Epithelial cell of proximal tubule (primary cell): ENCODE data around the gene LNPEP. TPM values are rescaled to one million over a fixed set of nuclear protein-coding genes. Genes with fewer than 3 reads are reported as not detected.

Experiments
- DNase-seq: peaks from one replicate; pipeline ENCODE4 v3.0.0-alpha.2; 2011; ENCODE audit warnings: low read depth
- H3K4me3 ChIP-seq: 2 replicates; pipeline ENCODE4 v1.5.1; 2011; ENCODE audit warnings: low read depth, mild to moderate bottlenecking, low read length
- CTCF ChIP-seq: conservative IDR thresholded peaks from 2 replicates; pipeline ENCODE4 v1.5.1; 2012; ENCODE audit warnings: low read depth, mild to moderate bottlenecking, low read length
- total RNA-seq: library from RNA; depleted of rRNA; stranded (reverse); fragments of >200 nt; gene quantifications from 2 replicates; pipeline ENCODE4 v1.2.3, GENCODE V29; 2015

LNPEP gene
- total RNA-seq, result 16.1 and 21.4 TPM in 2 replicates

- peak; percentile 62 for DNase-seq
- peak within 1 kb of the TSS; percentile 72 for H3K4me3 ChIP-seq
- no peak for TF ChIP-seq CTCF
These were observed at the start of gene LNPEP for GRCh38 chr5:96935559-96936430. LNPEP (plus strand) TSS chr5:96936080; CDS start chr5:96936156, 76 bp downstream.

GRCh38 chr5:96893342-96893741 is 42.5 kb upstream of the LNPEP start:
- no peak overlapping the region for H3K4me3 ChIP-seq
- DNase-seq, result peak; percentile 89
- TF ChIP-seq CTCF, result no peak

- no peak for TF ChIP-seq CTCF
- DNase-seq, result no peak
These were observed 39.6 kb upstream of the LNPEP start for GRCh38 chr5:96896276-96896675.

GRCh38 chr5:96896806-96897205 is 39.1 kb upstream of the LNPEP start:
- TF ChIP-seq CTCF, result no peak
- no peak overlapping the region for H3K4me3 ChIP-seq
- no peak for DNase-seq

More at GRCh38 chr5:96896276-96896675, 39.6 kb upstream of the LNPEP start:
- H3K4me3 ChIP-seq, result no peak overlapping the region

- peak; percentile 22 for TF ChIP-seq CTCF
- no peak for DNase-seq
- no peak overlapping the region for H3K4me3 ChIP-seq
These were observed 34.5 kb upstream of the LNPEP start for GRCh38 chr5:96901384-96901783.

GRCh38 chr5:96901841-96902240 is 34.0 kb upstream of the LNPEP start:
- TF ChIP-seq CTCF, result no peak
- H3K4me3 ChIP-seq, result no peak overlapping the region
- no peak for DNase-seq

- TF ChIP-seq CTCF, result no peak
- DNase-seq, result no peak
These were observed 33.0 kb upstream of the LNPEP start for GRCh38 chr5:96902876-96903275.

More at GRCh38 chr5:96902876-96903275, 33.0 kb upstream of the LNPEP start:
- no peak overlapping the region for H3K4me3 ChIP-seq
